ENCODE data around the gene KTN1.

KTN1 gene

GRCh38 chr14:55665067-55665675 lies 85.2 kb downstream of the KTN1 start:
- in situ Hi-C loops (cut with HindIII; ENCODE audit: low pct_ligation_motif_present, low sequenced_read_pairs) = no loop called here
- Histone ChIP-seq H3K27ac (no peak overlapping the region), H3K4me3 (ENCODE audit: low read depth, low read length) (no peak overlapping the region), H3K36me3 (replicated peaks) (peaks cover 8% of the 10 kb centered on the region), H3K27me3 (replicated peaks) (no peaks in the 10 kb centered on the region)
- TF ChIP-seq CTCF (IDR thresholded peaks at IDR 0.05; ENCODE audit: low read depth, low read length, missing control alignments) = no peak
- no peak for DNase-seq

GRCh38 chr14:55667801-55668200 lies 87.8 kb downstream of the KTN1 start:
- H3K27me3 ChIP-seq (replicated peaks) = no peaks in the 10 kb centered on the region
- no peak overlapping the region for H3K4me3 ChIP-seq (ENCODE audit: low read depth, low read length)
- in situ Hi-C loops (cut with HindIII; ENCODE audit: low pct_ligation_motif_present, low sequenced_read_pairs) = no loop called here
- no peak overlapping the region for H3K27ac ChIP-seq
- no peak for TF ChIP-seq CTCF (IDR thresholded peaks at IDR 0.05; ENCODE audit: low read depth, low read length, missing control alignments)
- H3K36me3 ChIP-seq (replicated peaks) = peaks cover 15% of the 10 kb centered on the region
- DNase-seq = no peak

- Histone ChIP-seq H3K27me3 (replicated peaks) (no peaks in the 10 kb centered on the region), H3K4me3 (ENCODE audit: low read depth, low read length) (no peak overlapping the region), H3K27ac (no peak overlapping the region), H3K36me3 (replicated peaks) (peaks cover 25% of the 10 kb centered on the region)
- in situ Hi-C loops (cut with HindIII; ENCODE audit: low pct_ligation_motif_present, low sequenced_read_pairs) = no loop called here
- no peak for TF ChIP-seq CTCF (IDR thresholded peaks at IDR 0.05; ENCODE audit: low read depth, low read length, missing control alignments)
- no peak for DNase-seq
Measured at GRCh38 chr14:55671641-55672040, 91.6 kb downstream of the KTN1 start.

GRCh38 chr14:55673048-55673447 lies 93.0 kb downstream of the KTN1 start:
- no peak for TF ChIP-seq CTCF (IDR thresholded peaks at IDR 0.05; ENCODE audit: low read depth, low read length, missing control alignments)
- no peak for DNase-seq
- Histone ChIP-seq H3K27me3 (replicated peaks) (no peaks in the 10 kb centered on the region), H3K36me3 (replicated peaks) (peaks cover 25% of the 10 kb centered on the region), H3K27ac (no peak overlapping the region), H3K4me3 (ENCODE audit: low read depth, low read length) (no peak overlapping the region)
- in situ Hi-C loops (cut with HindIII; ENCODE audit: low pct_ligation_motif_present, low sequenced_read_pairs) = no loop called here

GRCh38 chr14:55681096-55681495 lies 101.1 kb downstream of the KTN1 start:
- no peak overlapping the region for H3K27ac ChIP-seq
- H3K27me3 ChIP-seq (replicated peaks) = no peaks in the 10 kb centered on the region
- DNase-seq = no peak
- no peak overlapping the region for H3K4me3 ChIP-seq (ENCODE audit: low read depth, low read length)
- no peak for TF ChIP-seq CTCF (IDR thresholded peaks at IDR 0.05; ENCODE audit: low read depth, low read length, missing control alignments)
- in situ Hi-C loops (cut with HindIII; ENCODE audit: low pct_ligation_motif_present, low sequenced_read_pairs) = no loop called here
- peaks cover 18% of the 10 kb centered on the region for H3K36me3 ChIP-seq (replicated peaks)

- TF ChIP-seq CTCF (IDR thresholded peaks at IDR 0.05; ENCODE audit: low read depth, low read length, missing control alignments) = no peak
- H3K27me3 ChIP-seq (replicated peaks) = no peaks in the 10 kb centered on the region
- in situ Hi-C loops (cut with HindIII; ENCODE audit: low pct_ligation_motif_present, low sequenced_read_pairs) = no loop called here
- peaks cover 9% of the 10 kb centered on the region for H3K36me3 ChIP-seq (replicated peaks)
- no peak overlapping the region for H3K4me3 ChIP-seq (ENCODE audit: low read depth, low read length)
- no peak for DNase-seq
- H3K27ac ChIP-seq = no peak overlapping the region
Measured at GRCh38 chr14:55684956-55685584, 105.1 kb downstream of the KTN1 start.

All from brain microvascular endothelial cell (primary cell).